ENCODE measurements around the gene GRK1.

Gene GRK1

DNA sequence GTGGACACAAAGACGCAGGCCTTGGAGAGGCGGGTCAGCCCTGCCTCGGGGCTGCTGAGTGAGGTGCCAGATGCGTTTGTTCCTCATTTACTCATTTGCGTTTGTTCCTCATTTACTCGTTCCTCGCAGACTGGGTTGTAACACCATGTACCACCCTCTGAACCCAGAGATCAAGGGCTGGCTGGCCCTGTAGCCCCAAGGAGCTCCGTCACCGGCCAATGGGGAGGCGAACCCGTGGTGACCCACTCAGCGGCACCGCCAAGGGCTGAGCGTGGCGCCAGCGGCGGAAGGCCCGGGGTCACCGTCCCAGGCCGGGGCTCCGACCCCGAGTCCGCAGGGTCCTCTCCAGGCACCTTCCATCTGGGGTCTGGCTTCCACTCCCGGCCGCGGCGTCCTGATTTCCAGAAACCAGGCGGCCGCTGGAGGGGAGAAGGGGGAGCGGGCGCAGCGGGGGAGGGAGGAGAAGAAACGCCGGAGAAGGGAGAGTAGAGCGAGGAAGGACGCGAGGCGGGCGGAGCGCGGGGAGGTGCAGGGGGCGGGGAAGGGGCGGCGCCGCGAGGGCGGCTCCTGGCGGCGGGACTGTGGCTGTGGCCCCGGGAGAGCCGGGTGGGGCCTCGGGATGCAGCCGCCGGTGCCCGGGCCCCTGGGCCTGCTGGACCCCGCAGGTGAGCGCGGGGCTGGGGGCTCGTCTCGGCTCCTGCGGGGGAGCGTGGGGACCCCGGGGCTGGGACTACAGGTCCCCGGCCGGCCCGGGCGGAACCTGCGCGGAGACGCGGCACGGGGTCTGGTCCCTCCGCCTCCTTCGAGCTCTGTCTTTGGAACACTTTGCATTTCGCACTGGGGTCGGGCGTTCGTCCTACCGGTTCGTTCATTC, 91.9 kb downstream of the GRK1 start, which contains the start of gene TMEM255B (continued):
- TF ChIP-seq ZFHX2 (tag by site-specific recombination; conservative IDR thresholded peaks at IDR 0.05): peak; percentile 13; the same call in 1 of the 2 replicates
- TF ChIP-seq ZBTB48 (tag by site-specific recombination; IDR thresholded peaks at IDR 0.05): no peak
- no peak for TF ChIP-seq ZNF2 (tag by site-specific recombination; IDR thresholded peaks at IDR 0.05)
- TF ChIP-seq, protein P1, sequence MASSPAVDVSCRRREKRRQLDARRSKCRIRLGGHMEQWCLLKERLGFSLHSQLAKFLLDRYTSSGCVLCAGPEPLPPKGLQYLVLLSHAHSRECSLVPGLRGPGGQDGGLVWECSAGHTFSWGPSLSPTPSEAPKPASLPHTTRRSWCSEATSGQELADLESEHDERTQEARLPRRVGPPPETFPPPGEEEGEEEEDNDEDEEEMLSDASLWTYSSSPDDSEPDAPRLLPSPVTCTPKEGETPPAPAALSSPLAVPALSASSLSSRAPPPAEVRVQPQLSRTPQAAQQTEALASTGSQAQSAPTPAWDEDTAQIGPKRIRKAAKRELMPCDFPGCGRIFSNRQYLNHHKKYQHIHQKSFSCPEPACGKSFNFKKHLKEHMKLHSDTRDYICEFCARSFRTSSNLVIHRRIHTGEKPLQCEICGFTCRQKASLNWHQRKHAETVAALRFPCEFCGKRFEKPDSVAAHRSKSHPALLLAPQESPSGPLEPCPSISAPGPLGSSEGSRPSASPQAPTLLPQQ (tag by site-specific recombination; IDR thresholded peaks at IDR 0.05): no peak; the same call in 1 of the 2 replicates
- no peak for TF ChIP-seq OVOL3 (tag by site-specific recombination; IDR thresholded peaks at IDR 0.05)
- TF ChIP-seq ZNF544 (tag by site-specific recombination; IDR thresholded peaks at IDR 0.05): no peak
- TF ChIP-seq ZNF596 (tag by site-specific recombination; IDR thresholded peaks at IDR 0.05): peak; percentile 80
- TF ChIP-seq HOXC10 (CRISPR knock-in tag; IDR thresholded peaks at IDR 0.05): no peak
- TF ChIP-seq BCL11A (tag by site-specific recombination; IDR thresholded peaks at IDR 0.05; ENCODE audit: low read depth): no peak
- no peak for TF ChIP-seq ZNF548 (tag by site-specific recombination; IDR thresholded peaks at IDR 0.05)
- TF ChIP-seq, protein P2, sequence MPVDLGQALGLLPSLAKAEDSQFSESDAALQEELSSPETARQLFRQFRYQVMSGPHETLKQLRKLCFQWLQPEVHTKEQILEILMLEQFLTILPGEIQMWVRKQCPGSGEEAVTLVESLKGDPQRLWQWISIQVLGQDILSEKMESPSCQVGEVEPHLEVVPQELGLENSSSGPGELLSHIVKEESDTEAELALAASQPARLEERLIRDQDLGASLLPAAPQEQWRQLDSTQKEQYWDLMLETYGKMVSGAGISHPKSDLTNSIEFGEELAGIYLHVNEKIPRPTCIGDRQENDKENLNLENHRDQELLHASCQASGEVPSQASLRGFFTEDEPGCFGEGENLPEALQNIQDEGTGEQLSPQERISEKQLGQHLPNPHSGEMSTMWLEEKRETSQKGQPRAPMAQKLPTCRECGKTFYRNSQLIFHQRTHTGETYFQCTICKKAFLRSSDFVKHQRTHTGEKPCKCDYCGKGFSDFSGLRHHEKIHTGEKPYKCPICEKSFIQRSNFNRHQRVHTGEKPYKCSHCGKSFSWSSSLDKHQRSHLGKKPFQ (tag by site-specific recombination; IDR thresholded peaks at IDR 0.05): no peak
- no peak for TF ChIP-seq ZNF24 (tag by site-specific recombination; IDR thresholded peaks at IDR 0.05)
- TF ChIP-seq ZNF132 (tag by site-specific recombination; IDR thresholded peaks at IDR 0.05; ENCODE audit: borderline replicate concordance): no peak
- TF ChIP-seq, protein P3, sequence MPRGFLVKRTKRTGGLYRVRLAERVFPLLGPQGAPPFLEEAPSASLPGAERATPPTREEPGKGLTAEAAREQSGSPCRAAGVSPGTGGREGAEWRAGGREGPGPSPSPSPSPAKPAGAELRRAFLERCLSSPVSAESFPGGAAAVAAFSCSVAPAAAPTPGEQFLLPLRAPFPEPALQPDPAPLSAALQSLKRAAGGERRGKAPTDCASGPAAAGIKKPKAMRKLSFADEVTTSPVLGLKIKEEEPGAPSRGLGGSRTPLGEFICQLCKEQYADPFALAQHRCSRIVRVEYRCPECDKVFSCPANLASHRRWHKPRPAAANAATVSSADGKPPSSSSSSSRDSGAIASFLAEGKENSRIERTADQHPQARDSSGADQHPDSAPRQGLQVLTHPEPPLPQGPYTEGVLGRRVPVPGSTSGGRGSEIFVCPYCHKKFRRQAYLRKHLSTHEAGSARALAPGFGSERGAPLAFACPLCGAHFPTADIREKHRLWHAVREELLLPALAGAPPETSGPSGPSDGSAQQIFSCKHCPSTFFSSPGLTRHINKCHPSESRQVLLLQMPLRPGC (tag by site-specific recombination; IDR thresholded peaks at IDR 0.05): no peak
- no peak for TF ChIP-seq ZNF184 (tag by site-specific recombination; IDR thresholded peaks at IDR 0.05)
- TF ChIP-seq, protein P4, sequence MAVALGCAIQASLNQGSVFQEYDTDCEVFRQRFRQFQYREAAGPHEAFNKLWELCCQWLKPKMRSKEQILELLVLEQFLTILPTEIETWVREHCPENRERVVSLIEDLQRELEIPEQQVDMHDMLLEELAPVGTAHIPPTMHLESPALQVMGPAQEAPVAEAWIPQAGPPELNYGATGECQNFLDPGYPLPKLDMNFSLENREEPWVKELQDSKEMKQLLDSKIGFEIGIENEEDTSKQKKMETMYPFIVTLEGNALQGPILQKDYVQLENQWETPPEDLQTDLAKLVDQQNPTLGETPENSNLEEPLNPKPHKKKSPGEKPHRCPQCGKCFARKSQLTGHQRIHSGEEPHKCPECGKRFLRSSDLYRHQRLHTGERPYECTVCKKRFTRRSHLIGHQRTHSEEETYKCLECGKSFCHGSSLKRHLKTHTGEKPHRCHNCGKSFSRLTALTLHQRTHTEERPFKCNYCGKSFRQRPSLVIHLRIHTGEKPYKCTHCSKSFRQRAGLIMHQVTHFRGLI (tag by site-specific recombination; IDR thresholded peaks at IDR 0.05): no peak
- TF ChIP-seq ZNF76 (tag by site-specific recombination; IDR thresholded peaks at IDR 0.05; ENCODE audit: borderline replicate concordance, low read depth): no peak
- no peak for TF ChIP-seq ZNF266 (tag by site-specific recombination; IDR thresholded peaks at IDR 0.05; ENCODE audit: low read depth)
- TF ChIP-seq, protein P5, sequence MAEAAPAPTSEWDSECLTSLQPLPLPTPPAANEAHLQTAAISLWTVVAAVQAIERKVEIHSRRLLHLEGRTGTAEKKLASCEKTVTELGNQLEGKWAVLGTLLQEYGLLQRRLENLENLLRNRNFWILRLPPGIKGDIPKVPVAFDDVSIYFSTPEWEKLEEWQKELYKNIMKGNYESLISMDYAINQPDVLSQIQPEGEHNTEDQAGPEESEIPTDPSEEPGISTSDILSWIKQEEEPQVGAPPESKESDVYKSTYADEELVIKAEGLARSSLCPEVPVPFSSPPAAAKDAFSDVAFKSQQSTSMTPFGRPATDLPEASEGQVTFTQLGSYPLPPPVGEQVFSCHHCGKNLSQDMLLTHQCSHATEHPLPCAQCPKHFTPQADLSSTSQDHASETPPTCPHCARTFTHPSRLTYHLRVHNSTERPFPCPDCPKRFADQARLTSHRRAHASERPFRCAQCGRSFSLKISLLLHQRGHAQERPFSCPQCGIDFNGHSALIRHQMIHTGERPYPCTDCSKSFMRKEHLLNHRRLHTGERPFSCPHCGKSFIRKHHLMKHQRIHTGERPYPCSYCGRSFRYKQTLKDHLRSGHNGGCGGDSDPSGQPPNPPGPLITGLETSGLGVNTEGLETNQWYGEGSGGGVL (tag by site-specific recombination; IDR thresholded peaks at IDR 0.05): peak; percentile 86
- TF ChIP-seq BCL11B (tag by site-specific recombination; IDR thresholded peaks at IDR 0.05; ENCODE audit: low read depth): no peak
- TF ChIP-seq ZNF48 (tag by site-specific recombination; IDR thresholded peaks at IDR 0.05): no peak
- TF ChIP-seq, protein P6, sequence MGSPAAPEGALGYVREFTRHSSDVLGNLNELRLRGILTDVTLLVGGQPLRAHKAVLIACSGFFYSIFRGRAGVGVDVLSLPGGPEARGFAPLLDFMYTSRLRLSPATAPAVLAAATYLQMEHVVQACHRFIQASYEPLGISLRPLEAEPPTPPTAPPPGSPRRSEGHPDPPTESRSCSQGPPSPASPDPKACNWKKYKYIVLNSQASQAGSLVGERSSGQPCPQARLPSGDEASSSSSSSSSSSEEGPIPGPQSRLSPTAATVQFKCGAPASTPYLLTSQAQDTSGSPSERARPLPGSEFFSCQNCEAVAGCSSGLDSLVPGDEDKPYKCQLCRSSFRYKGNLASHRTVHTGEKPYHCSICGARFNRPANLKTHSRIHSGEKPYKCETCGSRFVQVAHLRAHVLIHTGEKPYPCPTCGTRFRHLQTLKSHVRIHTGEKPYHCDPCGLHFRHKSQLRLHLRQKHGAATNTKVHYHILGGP (tag by site-specific recombination; IDR thresholded peaks at IDR 0.05): no peak
- TF ChIP-seq ZNF311 (tag by site-specific recombination; IDR thresholded peaks at IDR 0.05; ENCODE audit: borderline replicate concordance): no peak
- TF ChIP-seq, protein P7, sequence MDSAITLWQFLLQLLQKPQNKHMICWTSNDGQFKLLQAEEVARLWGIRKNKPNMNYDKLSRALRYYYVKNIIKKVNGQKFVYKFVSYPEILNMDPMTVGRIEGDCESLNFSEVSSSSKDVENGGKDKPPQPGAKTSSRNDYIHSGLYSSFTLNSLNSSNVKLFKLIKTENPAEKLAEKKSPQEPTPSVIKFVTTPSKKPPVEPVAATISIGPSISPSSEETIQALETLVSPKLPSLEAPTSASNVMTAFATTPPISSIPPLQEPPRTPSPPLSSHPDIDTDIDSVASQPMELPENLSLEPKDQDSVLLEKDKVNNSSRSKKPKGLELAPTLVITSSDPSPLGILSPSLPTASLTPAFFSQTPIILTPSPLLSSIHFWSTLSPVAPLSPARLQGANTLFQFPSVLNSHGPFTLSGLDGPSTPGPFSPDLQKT (IDR thresholded peaks at IDR 0.05; ENCODE audit: borderline replicate concordance, low read depth, low read length): no peak
- TF ChIP-seq ZIC2 (tag by site-specific recombination; IDR thresholded peaks at IDR 0.05): peak; percentile 44; the same call in 1 of the 2 replicates
- TF ChIP-seq ZNF133 (tag by site-specific recombination; IDR thresholded peaks at IDR 0.05): no peak
- no peak for TF ChIP-seq ZFP41 (tag by site-specific recombination; IDR thresholded peaks at IDR 0.05; ENCODE audit: borderline replicate concordance)

All from HEK293 (cell line).